ENCODE measurements around the gene ARHGEF39.
A peak's percentile ranks its signal among the peaks of the same experiment; 100 is the strongest.

The ARHGEF39 gene

DNA sequence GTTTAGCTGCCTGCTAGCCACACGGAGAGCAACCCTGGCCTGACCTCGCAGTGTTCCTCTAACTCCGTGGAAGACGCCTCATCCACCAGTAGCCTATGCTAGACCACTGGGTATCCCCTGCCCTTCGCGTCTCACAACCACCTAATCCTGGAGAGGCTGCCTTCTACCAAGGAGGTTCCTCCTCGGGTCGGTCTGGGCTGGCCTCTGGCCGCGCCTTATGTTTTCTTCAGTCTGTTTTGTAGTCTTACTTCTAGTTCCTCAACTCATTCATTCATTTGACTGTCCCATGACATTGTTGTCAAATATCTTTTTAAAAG, 26.3 kb upstream of the ARHGEF39 start:
- DNase-seq (ENCODE audit: low spot score) = no peak

DNA sequence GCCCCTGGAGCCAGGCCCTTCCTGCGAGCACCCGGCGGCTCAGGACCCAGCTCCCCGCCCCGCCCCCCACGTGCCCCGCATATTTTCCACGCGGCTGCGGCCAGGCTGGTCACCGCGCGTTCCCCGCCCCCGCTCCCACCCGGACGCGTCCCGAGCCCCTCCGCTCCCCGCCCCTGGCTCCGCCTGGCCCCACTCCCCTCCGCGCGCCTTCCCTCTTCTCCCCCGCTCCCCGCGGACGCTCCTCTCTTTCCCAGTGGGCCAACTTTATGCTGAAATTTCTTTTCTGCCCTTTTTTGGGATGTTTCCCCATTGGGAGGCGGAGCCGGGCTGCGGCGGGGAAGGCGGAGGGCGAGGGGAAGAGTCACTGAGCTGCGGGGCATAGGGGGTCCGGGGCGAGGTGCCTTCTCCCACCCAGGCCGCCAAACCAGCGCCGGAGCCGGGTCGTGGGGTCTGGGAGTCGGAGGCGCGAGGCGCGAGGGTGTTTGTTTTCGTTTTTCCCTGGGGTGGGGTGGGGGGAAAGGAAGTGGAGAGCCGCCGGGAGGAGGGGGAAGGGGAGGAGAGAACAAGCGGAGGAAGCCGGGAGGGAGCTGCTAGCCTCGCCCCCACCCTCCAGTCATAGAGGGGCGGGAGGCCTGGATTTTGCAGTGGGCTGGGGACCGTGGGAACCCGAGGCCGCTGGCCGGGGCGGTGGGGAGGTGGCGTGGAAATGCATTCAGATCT, 25.8 kb upstream of the ARHGEF39 start:
- DNase-seq (ENCODE audit: low spot score) = peak; percentile 87

DNA sequence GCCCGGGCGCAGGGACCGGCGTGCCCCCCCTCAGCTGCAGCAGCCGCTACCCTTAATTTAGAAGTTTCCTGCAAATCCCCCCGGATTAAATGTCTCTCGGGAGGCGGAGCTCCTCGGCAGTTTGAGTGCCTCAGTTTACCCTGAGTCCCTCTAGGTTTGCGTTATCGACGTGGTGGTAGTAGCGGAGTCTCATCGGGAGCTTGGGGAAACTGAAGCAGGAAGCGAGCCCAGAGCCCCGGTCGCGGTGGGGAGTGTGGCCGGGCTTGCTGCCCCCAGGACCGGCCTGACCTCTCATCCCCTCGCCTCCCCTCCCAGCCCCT, 25.3 kb upstream of the ARHGEF39 start:
- DNase-seq (ENCODE audit: low spot score) = no peak

DNA sequence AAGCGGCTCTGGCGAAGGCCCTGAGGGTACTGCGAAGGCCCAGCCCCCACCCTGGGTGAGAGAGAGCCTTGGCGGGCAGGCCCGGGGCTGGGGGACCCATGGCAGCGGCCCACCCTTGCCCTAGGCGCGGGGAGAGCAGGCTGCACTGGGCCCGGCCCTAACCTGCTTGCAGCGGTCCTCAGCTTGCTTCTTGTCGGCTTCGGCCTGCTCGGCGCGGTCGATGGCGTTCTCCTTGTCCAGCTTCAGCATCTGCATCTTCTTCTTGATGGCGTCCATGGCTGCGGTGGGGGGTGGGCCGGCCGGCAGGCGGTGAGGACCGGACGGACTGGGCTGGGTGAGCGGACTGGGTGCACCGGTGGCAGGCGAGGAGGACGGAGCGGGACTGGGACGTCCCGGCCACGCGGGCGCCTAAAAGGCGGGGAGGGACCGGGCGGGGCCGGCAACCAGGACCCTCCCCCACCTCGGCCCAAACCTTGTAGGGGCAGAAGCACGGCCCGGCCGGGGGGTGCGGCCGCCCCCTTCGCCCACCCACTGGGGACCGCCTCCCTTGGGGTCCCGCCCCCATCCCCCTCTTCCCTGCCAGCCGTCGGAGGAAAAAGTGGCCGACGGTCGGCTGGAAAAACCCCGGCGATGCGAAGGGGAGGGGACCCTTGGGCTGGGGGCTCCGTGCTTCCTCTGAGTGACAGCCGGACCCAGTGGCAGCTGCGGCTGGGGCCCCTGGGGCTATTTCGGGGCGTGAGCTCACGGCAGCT, 24.7 kb upstream of the ARHGEF39 start, which contains the start of gene TPM2:
Gene TPM2 (minus strand): TSS at position 384 of the 752 bp plus-strand sequence. CDS start 108 bp downstream, at position 276.
- DNase-seq (ENCODE audit: low spot score) = peak; percentile 92

DNA sequence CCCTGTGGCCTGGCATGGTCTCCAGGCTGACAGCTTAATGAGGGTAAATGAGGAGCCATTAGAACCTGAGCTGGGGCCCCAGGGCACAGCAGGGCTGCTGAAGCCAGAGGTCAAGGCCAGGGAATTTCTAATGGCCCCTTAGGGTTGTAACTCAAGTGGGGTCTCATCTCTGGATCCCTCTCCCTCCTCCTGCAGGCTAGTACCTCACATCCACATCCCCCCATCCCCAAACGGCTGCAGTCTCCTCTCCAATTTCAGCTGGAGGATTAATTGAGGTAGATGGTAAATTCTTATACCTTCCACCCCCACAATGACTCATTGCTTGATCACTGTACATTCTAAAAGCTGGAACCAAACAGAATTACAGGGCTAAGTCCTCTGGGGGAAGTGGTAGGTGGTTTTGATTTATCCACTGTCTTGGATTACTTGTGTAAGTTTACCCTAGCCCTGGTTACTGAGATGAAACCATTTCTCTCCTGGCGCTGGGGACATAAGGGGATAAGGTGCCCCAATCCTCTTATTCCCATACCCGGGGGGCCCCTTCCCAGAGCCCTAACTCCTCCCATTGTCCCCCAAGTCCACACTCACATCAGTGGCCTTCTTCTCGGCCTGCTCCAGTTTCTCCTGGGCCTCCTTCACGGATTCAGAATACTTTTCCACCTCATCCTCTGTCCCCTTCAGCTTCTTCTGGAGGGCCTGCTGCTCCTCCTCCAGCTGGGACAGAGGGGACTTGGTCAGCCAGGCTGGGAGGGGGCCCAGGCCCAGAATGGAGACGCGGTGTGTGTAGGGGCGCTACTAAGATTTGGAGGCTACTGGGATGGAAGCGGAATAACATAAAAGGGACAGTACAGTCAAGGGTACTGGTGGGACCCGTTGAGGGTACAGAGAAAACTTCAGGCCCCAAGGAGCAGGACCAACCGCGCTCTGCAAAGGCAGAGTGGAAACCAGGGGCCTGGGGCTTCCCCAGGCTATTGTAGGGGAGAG, 23.9 kb upstream of the ARHGEF39 start:
- DNase-seq (ENCODE audit: low spot score) = peak; percentile 69

DNA sequence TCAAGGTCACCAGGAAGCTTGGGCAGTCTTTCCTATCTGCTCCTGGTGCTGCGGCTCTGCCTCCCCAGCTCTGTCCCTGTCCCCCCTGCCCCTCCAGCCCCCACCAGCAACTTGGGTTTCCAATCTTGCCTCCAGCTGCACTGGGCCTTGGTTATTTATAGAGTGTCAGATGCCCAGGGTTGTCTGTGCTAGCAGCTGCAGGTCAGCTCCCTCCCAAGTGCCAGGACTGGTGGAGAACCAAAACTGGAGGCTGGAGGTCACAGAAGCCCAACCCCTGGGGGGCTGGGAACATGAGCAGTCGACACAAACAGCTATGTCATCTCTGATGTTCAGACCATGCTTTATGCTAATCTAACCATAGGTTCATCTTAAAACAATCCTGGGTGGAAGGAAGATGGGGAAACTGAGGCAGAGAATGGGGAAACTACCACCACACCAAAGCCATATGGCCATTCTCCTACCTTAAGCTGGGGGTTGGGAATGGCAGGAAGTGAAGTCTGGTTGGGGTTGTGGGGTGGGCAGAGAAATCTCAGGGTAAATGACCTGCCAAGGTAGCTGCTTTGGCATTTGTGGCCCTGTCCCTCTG, 23.1 kb upstream of the ARHGEF39 start:
- no peak for DNase-seq (ENCODE audit: low spot score)

DNA sequence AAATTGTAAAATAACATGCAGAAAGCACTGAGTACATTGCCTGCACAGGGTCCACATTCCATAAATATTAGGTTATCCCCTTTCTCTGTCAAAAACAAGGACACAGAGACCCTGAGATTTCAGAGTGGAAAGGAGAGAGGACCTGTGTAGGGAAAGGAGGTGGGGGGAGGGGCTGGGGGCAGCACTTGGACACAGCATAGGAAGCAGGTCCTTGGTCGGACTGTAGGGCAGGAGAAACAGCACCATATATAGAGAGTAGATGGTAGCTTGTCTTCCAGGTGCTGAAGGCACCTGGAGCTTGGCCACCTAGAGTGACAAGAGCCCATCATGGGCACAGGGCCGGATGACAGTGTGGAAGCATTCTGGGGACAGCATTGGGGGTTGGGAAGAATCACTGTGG, 22.3 kb upstream of the ARHGEF39 start:
- DNase-seq (ENCODE audit: low spot score) = no peak

DNA sequence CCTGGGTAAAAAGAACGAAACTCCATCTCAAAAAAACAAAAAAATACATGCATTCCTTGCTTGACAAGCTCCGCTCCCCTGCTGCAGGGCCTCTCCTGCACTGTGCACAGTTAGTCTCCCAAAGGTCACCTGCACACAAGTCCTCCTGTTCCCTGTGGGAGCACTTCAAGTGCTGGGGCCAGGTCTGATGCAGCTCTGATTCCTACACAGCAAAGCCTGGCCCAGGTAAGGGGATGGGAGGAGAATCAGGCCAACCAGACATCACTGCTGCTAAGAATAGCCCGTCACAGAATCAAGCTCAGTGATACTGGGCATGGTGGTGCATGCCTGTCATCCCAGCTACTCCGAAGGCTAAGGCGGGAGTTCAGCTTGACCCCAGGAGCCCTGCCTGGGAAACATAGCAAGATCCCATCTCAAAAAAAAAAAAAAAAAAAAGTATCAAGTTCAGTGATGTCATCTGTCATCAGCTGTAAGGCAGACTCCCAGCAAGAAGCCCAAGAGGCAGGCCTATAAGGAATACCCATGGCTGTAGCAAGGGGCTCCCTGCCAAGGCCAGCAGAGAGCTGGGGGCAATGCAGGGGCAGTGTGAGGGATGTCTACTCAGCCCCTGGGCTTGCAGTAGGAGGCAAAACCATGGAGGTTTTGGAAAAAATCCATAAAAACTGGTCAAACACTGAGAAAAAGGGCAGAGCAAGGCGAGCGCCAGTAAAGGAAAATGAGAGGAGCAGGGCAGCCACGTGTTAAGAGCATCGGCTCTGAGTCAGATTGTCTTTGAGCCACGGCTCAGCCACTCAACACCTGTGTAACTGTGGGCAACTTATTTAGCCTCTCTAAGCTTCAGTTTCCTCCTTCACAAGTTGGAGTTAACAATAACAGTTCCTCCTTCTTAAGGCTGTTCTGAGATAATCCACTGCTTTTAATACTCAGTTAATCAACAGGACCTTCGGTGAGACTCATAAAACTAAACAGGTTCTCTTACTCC, 21.5 kb upstream of the ARHGEF39 start:
- peak; percentile 50 for DNase-seq (ENCODE audit: low spot score)

DNA sequence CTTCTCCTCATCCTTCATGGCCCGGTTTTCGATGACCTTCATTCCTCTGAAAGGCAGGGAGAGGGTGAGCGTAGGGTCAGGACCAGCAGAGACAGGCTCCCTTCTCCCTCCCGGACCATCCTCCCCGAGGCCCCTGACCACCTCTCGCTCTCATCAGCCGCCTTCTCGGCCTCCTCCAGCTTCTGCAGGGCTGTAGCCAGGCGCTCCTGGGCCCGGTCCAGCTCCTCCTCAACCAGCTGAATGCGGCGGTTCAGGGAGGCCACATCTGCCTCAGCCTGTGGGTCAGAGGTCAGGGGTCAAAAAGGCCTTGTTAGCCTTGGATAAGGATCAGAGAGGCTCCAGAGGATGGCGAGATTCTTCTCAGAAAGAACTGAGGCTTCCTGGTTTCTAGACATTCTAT, 20.5 kb upstream of the ARHGEF39 start:
- no peak for DNase-seq (ENCODE audit: low spot score)

DNA sequence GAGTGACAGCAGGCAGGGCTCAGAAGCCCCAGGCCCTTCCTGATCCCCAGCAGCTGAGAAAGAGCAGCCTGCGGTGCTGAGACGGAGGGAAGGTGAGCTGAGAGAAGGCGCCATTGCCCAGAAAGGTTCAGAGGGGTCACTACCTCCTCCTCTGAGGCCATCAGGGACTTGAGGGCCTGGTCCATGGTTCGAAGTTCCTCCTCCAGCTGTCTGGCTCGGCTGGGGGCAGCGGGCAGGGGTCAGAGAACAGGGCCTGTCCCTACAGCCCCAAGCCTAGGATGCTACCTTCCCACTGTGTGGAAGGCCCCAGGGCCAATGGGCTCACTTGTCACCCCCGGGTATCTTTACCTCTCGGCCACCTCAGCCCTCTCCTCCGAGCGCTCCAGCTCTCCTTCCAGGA, 19.9 kb upstream of the ARHGEF39 start:
- DNase-seq (ENCODE audit: low spot score) = no peak

DNA sequence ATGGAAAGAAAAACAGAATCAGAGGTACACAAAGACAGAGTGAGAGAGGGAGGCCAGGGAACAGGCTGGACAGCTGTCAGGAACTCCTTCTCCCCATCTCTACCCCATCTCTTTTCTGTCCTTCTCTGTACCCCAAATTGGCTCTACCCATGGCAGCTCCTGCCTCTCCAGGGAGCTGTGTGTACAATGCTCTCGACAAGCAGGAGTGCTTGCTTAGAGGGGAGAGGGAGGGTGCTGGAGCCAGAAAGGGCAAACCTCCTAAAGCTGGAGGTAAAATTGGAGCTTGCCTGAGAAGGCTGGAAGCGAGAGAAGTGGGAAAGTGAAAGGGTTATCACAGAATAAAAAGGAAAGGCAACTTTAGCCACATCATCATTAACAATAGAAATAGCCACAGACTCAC, 18.3 kb upstream of the ARHGEF39 start:
- DNase-seq (ENCODE audit: low spot score) = no peak

DNA sequence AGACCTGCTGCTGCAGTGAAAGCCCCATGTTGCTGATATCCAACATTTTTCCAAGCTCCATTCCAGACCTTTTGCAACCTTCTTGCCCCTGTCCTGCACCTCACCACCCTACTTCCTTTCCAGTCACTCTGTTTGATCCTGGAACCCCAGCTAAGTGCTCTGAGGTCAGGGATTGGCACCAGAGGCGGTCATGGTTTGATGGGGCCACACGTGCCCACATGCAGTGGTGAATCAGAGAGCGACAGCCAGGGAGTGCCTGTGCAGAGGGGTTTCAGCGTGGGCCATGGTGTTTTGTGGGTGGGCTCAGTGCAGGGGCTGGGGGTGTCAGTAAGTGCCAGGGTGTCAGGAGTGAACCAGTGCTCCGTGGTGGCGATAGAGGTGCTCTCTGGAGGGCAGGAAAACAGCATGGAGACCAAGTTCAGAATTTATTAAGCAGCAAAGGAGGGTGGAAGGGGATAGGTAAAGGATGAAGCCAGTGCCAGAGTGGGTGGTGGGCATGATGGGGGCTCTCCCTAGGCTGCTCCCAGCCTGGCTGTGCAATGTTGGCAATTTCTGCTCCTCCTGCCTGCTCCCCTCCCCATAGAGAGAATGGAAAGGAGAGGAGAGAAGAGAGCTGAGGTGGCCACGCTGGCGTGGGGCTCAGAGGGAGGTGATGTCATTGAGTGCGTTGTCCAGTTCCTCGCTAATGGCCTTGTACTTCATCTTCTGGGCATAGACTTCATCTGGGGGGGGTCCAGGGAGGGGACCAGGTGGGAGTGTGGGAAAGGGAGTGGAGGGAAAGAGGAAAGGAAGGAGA, 17.7 kb upstream of the ARHGEF39 start:
- no peak for DNase-seq (ENCODE audit: low spot score)

DNA sequence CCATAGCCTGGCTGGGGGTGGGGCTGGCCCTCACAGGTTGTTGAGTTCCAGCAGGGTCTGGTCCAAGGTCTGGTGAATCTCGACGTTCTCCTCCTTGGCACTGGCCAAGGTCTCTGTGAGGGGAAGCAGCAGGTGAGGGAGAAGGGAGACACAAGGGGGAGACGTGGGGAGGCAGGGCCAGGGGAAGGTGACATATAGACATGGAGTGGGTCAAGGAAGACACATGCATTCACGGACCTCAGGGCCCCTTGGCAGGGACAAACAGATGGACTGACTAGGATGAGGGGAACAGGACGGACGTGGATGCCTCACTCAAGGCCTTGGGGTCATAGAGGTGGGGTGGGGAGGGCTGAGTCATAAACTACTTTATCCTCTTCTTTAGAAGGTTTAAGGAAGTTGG, 17.1 kb upstream of the ARHGEF39 start:
- no peak for DNase-seq (ENCODE audit: low spot score)

DNA sequence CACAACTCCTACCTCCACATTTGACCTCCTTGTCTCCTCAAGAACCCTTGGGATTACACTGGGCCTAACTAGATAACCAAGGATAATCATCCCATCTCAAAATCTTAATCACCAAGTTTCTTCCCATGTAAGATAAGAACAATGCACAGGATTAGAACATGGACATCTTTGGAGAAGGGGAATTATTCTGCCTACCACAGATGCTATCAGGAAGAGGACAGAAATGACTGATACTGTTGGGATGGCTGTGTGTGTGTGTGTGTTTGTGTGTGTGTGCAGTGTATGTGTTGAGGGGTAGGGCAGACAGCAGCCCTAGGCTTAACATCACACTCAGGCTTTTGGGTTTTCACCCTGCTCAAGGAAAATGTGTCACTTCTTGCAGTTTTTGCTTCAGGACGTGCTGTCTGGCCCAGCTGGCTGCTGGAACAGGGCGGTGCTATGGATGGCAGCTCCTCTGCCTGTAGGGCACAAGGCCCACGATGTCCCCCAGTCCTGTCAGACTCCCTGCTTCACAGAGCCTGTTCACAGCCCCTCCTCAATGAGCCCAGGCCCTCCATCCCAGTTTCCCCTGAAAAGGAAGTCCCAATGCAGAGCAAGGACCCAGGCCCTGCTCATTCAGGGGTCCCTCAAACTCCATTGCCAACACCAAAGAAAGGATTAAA, 16.5 kb upstream of the ARHGEF39 start:
- no peak for DNase-seq (ENCODE audit: low spot score)

DNA sequence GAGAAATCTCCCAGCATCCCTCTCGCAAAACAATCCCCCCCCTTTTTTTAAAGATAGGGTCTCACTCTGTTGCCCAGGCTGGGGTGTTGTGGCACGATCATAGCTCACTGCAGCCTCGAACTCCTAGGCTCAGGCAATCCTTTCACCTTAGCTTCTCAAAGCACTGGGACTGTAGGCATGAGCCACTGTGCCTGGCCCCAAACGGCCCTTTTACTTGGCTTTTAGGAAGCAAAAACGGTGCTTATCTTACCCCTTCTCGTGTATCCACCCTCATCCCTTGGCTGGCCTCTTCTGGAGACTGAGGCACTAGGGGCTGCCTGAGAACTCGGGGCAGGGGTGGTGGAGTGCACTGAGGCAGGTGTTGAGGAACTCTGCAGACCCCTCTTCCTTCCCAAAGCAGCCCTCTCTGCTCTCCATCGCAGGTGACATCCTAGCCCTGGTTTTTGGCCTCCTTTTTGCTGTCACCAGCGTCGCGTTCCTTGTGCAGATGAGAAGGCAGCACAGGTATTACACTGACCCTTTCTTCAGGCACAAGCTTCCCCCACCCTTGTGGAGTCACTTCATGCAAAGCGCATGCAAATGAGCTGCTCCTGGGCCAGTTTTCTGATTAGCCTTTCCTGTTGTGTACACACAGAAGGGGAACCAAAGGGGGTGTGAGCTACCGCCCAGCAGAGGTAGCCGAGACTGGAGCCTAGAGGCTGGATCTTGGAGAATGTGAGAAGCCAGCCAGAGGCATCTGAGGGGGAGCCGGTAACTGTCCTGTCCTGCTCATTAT, 15.5 kb upstream of the ARHGEF39 start:
- DNase-seq (ENCODE audit: low spot score) = peak; percentile 52

DNA sequence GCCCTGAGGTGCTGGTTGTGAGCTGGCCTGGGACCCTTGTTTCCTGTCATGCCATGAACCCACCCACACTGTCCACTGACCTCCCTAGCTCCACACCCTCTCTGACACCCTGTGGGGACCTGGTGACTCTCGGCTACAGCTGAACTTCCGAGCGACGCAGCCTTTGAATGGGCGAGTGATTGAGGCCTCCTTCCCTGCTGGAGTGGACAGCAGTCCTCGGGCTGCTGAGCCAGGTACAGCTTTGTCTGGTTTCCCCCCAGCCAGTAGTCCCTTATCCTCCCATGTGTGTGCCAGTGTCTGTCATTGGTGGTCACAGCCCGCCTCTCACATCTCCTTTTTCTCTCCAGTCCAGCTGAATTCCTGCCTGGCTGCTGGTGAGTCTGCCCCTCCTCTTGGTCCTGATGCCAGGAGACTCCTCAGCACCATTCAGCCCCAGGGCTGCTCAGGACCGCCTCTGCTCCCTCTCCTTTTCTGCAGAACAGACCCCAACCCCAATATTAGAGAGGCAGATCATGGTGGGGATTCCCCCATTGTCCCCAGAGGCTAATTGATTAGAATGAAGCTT, 14.9 kb upstream of the ARHGEF39 start:
- no peak for DNase-seq (ENCODE audit: low spot score)

DNA sequence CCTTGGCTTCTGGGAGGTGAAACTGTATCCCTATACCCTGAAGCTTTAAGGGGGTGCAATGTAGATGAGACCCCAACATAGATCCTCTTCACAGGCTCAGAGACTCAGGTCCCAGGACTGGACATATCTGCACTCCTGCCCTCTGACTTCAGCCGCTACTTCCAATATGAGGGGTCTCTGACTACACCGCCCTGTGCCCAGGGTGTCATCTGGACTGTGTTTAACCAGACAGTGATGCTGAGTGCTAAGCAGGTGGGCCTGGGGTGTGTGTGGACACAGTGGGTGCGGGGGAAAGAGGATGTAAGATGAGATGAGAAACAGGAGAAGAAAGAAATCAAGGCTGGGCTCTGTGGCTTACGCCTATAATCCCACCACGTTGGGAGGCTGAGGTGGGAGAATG, 14.1 kb upstream of the ARHGEF39 start:
- DNase-seq (ENCODE audit: low spot score) = no peak

DNA sequence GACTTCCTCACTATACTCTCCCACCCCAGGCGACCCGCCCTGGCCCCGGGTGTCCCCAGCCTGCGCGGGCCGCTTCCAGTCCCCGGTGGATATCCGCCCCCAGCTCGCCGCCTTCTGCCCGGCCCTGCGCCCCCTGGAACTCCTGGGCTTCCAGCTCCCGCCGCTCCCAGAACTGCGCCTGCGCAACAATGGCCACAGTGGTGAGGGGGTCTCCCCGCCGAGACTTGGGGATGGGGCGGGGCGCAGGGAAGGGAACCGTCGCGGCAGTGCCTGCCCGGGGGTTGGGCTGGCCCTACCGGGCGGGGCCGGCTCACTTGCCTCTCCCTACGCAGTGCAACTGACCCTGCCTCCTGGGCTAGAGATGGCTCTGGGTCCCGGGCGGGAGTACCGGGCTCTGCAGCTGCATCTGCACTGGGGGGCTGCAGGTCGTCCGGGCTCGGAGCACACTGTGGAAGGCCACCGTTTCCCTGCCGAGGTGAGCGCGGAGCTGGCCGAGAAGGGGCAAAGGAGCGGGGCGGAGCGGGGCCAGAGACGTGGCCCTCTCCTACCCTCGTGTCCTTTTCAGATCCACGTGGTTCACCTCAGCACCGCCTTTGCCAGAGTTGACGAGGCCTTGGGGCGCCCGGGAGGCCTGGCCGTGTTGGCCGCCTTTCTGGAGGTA, 10.9 kb upstream of the ARHGEF39 start:
- DNase-seq (ENCODE audit: low spot score) = peak; percentile 40

Measured in AG08396 (cell line).